Endothelial cell (in vitro differentiated cells): ENCODE results near the gene OTOA. TPM values are rescaled to one million over a fixed set of nuclear protein-coding genes. Genes with fewer than 3 reads are reported as not detected.
"Not testable (repeated sequence)": the region's sequence is repeated elsewhere in the genome, so short reads cannot be mapped to it uniquely, and the experiment has no call there.

Experiments
- DNase-seq: peaks from one replicate; pipeline ENCODE4 v3.0.0; 2021; ENCODE audit warnings: low spot score
- H3K27ac Mint-ChIP-seq: one replicate; pipeline ENCODE4 v1.8.0; 2021; ENCODE audit warnings: mixed read lengths, inconsistent platforms; ENCODE audit not compliant: unreplicated experiment
- H3K27me3 Mint-ChIP-seq: one replicate; pipeline ENCODE4 v1.8.0; 2021; ENCODE audit warnings: mild to moderate bottlenecking, moderate library complexity, mixed read lengths, inconsistent platforms; ENCODE audit not compliant: unreplicated experiment
- H3K36me3 Mint-ChIP-seq: one replicate; pipeline ENCODE4 v1.8.0; 2021; ENCODE audit warnings: mild to moderate bottlenecking, low read depth, mixed read lengths, inconsistent platforms; ENCODE audit not compliant: unreplicated experiment
- H3K4me1 Mint-ChIP-seq: one replicate; pipeline ENCODE4 v1.8.0; 2021; ENCODE audit warnings: mild to moderate bottlenecking, mixed read lengths, inconsistent platforms; ENCODE audit not compliant: unreplicated experiment
- H3K4me3 Mint-ChIP-seq: one replicate; pipeline ENCODE4 v1.8.0; 2021; ENCODE audit warnings: mild to moderate bottlenecking, mixed read lengths, inconsistent platforms; ENCODE audit not compliant: unreplicated experiment
- H3K9me3 Mint-ChIP-seq: one replicate; pipeline ENCODE4 v1.8.0; 2021; ENCODE audit warnings: mixed read lengths, inconsistent platforms; ENCODE audit not compliant: unreplicated experiment
- CTCF ChIP-seq: fragments of 200-600 bp; sonication (generic); IDR thresholded peaks from one replicate; pipeline ENCODE4 v1.5.0; 2021; ENCODE audit warnings: antibody characterized with exemption; ENCODE audit not compliant: unreplicated experiment
- total RNA-seq: library from RNA; stranded (reverse); fragmentation: NEBNext Ultra II Directional; extraction: Animal tissue kit (Norgen Biotek cat#: 25700); gene quantifications from one replicate; pipeline ENCODE4 v1.2.1, GENCODE V29; 2021; ENCODE audit not compliant: unreplicated experiment

Gene OTOA
- total RNA-seq, 1 donor from 2014 or later = not detected

DNA sequence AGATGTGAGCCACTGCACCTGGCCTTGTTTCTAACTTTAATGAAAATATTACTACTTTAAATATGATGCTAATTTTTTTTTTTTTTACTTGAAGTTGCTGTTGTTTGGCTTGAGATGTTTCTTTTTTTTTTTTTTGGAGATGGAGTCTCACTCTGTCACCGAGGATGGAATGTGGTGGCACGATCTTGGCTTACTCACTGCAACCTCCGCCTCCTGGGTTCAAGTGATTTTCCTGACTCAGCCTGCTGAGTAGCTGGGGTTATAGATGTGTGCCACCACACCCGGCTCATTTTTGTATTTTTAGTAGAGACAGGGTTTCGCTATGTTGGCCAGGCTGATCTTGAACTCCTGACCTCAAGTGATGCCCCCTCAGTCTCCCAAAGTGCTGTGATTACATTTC lies 35.0 kb upstream of the OTOA start:
- no peak for TF ChIP-seq CTCF
- Mint-ChIP-seq H3K36me3 (peaks cover 30% of the 10 kb centered on the region), H3K4me3 (peak overlapping the region; percentile 76), H3K9me3 (no peaks in the 10 kb centered on the region), H3K27me3 (no peaks in the 10 kb centered on the region), H3K27ac (no peak overlapping the region), H3K4me1 (peaks cover 26% of the 10 kb centered on the region)
- no peak for DNase-seq

DNA sequence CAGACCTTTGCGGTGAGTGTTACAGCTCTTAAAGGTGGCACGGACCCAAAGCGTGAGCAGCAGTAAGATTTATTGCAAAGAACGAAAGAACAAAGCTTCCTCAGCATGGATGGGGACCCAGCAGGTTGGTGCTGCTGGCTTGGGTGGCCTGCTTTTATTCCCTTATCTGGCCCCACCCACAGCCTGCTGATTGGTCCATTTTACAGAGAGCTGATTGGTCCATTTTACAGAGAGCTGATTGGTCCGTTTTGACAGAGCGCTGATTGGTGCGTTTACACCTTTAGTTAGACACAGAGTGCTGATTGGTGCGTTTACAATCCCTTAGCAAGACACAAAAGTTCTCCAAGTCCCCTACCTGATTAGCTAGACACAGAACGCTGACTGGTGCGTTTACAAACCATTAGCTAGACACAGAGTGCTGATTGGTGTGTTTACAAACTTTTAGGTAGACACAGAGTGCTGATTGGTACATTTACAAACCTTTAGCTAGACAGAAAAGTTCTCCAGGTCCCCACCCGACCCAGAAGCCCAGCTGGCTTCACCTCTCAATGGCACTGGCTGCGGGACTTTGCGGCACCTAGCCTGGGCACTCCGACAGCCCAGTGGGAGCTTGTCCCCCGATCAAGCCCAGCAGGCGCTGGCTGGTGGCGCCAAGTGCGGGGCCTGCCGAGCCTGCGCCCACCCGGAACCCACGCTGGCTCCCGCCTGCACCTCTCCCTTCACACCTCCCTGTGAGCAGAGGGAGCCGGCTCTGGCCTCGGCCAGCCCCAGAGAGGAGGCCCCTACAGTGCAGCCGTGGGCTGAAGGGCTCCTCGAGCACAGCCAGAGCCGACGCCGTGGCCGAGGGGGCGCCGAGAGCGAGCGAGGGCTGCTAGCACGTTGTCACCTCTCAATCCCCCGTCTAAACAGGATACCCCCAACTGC lies 33.9 kb upstream of the OTOA start:
- peaks cover 30% of the 10 kb centered on the region for H3K36me3 Mint-ChIP-seq
- peaks cover 26% of the 10 kb centered on the region for H3K4me1 Mint-ChIP-seq
- not testable (repeated sequence) for DNase-seq, H3K27me3 Mint-ChIP-seq, H3K9me3 Mint-ChIP-seq, H3K27ac Mint-ChIP-seq
- peak overlapping the region; percentile 76 for H3K4me3 Mint-ChIP-seq

- H3K27ac Mint-ChIP-seq, H3K9me3 Mint-ChIP-seq, DNase-seq, H3K27me3 Mint-ChIP-seq, H3K4me3 Mint-ChIP-seq: not testable (repeated sequence)
- Mint-ChIP-seq H3K36me3 (peaks cover 36% of the 10 kb centered on the region), H3K4me1 (peaks cover 26% of the 10 kb centered on the region)
Measured at GRCh38 chr16:21630866-21631265, 32.9 kb upstream of the OTOA start.

DNA sequence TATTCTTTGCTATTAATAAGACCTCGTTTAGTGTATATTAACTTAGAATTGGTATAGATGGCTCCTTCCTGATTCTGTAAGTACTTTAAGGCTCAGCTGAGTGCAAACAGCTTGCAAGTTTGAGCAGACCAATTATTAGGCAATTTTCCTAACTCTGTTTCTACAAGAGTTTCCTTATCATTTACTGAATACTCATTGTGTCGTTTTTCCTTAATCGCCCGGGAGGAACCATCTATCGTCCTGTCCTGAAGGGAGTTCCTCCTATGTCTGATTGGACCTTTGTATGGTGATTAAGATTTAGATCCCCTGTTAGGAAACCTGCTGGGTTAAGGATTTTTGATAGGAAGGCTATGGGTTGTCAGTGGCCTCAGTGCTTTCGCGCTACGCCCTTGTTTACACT lies 32.4 kb upstream of the OTOA start:
- H3K27ac Mint-ChIP-seq, H3K4me3 Mint-ChIP-seq, H3K27me3 Mint-ChIP-seq, H3K9me3 Mint-ChIP-seq, DNase-seq: not testable (repeated sequence)
- Mint-ChIP-seq H3K36me3 (peaks cover 38% of the 10 kb centered on the region), H3K4me1 (peaks cover 23% of the 10 kb centered on the region)

GRCh38 chr16:21631951-21632575 lies 31.7 kb upstream of the OTOA start:
- not testable (repeated sequence) for H3K4me3 Mint-ChIP-seq, DNase-seq, H3K9me3 Mint-ChIP-seq, H3K27me3 Mint-ChIP-seq
- peaks cover 16% of the 10 kb centered on the region for H3K4me1 Mint-ChIP-seq
- peaks cover 39% of the 10 kb centered on the region for H3K36me3 Mint-ChIP-seq
- H3K27ac Mint-ChIP-seq = peak overlapping the region; percentile 17

GRCh38 chr16:21634216-21634615 lies 29.6 kb upstream of the OTOA start:
- no peaks in the 10 kb centered on the region for H3K9me3 Mint-ChIP-seq
- H3K36me3 Mint-ChIP-seq = peaks cover 26% of the 10 kb centered on the region
- no peak for DNase-seq
- no peak overlapping the region for H3K27ac Mint-ChIP-seq
- TF ChIP-seq CTCF = no peak
- peaks cover 1% of the 10 kb centered on the region for H3K27me3 Mint-ChIP-seq
- H3K4me3 Mint-ChIP-seq = no peak overlapping the region
- H3K4me1 Mint-ChIP-seq = peaks cover 13% of the 10 kb centered on the region

GRCh38 chr16:21635694-21636093 lies 28.1 kb upstream of the OTOA start:
- Mint-ChIP-seq H3K4me1 (peaks cover 13% of the 10 kb centered on the region), H3K4me3 (peak overlapping the region; percentile 70), H3K36me3 (peaks cover 19% of the 10 kb centered on the region)
- not testable (repeated sequence) for H3K27me3 Mint-ChIP-seq, DNase-seq, H3K27ac Mint-ChIP-seq, H3K9me3 Mint-ChIP-seq
